Hematopoietic multipotent progenitor cell treated with erythropoietin and hydrocortisone succinate and interleukin-3 and kit ligand, for 8 days (in vitro differentiated cells): ENCODE results near the gene WFDC11.
"Not testable (repeated sequence)": the region's sequence is repeated elsewhere in the genome, so short reads cannot be mapped to it uniquely, and the experiment has no call there.

ENCODE experiments used
- DNase-seq: peaks from one replicate; pipeline ENCODE4 v3.0.0-alpha.2; 2015

WFDC11 gene

DNA sequence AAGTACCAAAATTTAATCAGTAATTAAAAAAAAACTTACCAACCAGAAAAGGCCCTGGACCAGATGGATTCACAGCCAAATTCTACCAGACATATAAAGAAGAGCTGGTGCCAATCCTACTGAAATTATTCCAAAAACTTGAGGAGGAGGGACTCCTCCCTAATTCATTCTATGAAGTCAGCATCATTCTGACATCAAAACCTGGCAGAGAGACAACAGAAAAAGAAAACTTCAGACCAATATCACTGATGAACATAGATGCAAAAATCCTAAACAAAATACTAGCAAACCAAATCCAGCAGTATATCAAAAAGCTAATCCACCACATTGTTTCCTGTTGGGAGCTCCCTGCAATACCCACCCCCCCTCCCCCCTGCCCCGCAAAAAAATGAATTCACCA, at the start of gene WFDC11:
Gene WFDC11 (minus strand): TSS at position 101 of the 400 bp plus-strand sequence. CDS start 19,639 bp downstream, outside the sequence.
- DNase-seq: no peak

DNA sequence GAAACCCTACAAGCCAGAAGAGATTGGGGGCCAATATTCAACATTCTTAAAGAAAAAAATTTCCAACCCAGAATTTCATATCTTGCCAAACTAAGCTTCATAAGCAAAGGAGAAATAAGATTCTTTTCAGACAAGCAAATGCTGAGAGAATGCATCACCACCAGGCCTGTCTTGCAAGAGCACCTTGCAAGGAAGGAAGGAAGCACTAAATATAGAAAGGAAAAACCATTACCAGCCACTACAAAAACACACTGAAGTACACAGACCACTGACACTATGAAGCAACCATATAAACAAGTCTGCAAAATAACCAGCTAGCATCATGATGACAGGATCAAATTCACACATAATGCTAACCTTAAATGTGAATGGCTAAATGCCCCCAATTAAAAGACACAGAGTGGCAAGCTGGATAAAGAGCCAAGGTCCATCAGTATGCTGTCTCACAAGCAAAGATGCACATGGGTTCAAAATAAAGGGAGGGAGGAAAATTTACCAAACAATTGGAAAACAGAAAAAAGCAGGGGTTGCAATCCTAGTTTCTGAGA, 46.2 kb upstream of the WFDC11 start:
- DNase-seq: not testable (repeated sequence)

DNA sequence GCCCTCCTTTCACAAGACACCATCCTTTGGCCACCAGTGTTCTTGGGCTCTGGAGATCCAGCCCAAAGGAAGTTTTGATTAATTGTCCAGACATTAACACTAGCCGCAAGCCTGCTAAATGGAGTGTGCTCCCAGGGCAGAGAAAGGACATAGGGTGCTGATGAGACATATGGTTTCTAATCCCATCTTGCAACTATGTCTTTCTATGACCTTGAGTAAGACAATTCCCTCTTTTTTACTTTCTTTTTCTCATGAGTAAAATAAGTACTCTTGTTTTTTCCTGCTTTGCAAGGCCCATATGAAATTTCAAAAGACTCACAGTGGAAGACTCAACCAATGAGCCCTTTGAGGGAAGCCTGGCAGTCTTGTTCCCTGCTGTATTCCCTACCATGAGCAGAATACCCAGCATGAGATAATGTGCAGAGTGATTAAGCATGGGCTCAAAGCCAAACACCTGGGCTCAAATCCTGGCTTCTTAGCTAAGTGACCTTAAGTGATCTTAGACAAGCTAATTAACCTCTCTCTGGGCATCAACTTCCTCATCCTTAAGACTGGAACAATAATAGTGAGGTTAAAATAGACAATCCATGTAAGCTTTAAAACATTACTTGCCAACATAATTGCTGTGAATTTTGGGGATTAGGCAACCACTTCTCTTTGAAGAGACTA, 35.1 kb upstream of the WFDC11 start, which contains the start of gene WFDC10B:
Gene WFDC10B (minus strand): TSS at position 51 of the 669 bp plus-strand sequence. CDS start 19,027 bp downstream, outside the sequence.
- no peak for DNase-seq

DNA sequence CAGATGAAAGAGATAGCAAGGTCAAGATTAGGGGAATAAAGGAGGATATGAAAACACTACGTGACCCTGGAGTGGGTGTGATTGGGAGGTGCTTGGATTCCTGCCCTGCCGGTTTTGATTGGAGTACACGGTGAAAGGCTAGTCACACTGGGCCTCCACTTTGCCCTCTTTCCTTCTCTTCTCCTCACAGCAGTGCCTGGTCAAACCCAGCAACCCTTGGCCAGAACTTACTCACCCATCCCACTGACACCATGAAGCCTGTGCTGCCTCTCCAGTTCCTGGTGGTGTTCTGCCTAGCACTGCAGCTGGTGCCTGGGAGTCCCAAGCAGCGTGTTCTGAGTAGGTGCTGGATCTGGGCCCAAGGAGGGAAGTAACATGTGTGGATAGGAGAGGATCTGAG, 31.8 kb upstream of the WFDC11 start, which contains the start of gene WFDC13:
Gene WFDC13 (plus strand): TSS at position 166 of the 400 bp plus-strand sequence. CDS start 86 bp downstream, at position 252.
- DNase-seq: no peak

DNA sequence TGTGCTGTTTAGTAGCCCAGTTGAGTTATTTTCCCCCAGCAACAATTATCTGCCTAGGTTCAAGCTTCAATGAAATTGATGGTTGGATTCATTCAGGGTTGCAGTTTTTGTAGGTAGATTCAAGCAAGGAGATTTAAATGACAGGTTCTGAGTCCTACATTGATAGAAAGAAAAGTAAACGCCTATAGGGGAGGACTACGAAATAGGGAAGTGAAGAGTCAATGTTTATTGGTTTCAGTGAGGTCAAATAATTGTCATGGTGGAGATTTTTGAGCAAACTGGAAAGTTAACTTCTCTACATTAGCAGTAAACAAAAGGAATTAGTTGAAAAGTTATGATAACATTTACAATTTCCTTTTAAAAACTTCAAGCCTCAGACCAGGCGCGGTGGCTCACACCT, 31.1 kb upstream of the WFDC11 start:
- DNase-seq: no peak

DNA sequence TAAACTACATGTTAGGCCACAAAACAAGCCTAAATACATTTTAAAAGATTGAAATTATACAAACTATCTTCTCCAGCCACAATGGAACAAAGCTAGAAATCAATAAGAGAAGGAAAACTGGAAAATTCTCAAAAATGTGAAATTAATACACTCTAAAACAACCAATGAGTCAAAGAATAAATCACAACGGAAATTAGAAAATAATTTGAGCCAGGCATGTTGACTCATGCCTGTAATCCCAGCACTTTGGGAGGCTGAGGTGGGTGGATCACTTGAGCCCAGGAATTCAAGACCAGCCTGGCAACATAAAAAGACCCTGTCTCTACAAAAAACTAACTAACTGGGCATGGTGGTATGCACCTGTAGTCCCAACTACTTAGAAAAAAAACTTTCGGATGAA, 25.5 kb upstream of the WFDC11 start:
- DNase-seq: no peak

DNA sequence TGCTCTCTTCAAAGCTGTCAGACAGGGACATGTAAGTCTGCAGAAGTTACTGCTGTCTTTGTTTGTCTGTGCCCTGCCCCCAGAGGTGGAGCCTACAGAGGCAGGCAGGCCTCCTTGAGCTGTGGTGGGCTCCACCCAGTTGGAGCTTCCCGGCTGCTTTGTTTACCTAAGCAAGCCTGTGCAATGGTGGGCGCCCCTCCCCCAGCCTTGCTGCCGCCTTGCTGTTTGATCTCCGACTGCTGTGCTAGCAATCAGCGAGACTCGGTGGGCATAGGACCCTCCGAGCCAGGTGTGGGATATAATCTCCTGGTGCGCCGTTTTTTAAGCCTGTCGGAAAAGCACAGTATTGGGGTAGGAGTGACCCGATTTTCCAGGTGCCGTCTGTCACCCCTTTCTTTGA, 23.3 kb upstream of the WFDC11 start:
- DNase-seq: not testable (repeated sequence)

DNA sequence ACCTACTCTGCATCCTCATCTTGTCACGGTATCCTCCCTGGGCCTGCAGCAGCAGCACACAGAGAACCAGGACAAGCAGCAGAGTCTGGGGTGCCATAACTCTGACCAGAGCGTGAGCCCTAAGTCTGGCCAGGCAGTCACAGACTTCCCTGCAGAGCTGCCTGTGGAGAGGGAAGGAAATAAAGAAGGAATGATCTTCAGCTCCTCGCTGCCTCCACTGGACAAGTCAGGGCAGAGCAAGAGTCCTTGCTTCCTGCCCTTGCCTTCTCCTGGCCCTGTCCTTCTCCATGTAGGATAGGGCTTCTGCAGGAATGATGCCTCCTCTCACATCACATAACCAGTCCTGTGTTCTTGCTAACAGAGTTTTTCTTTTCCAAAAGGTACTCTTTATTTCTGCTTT, 15.9 kb upstream of the WFDC11 start:
- no peak for DNase-seq

DNA sequence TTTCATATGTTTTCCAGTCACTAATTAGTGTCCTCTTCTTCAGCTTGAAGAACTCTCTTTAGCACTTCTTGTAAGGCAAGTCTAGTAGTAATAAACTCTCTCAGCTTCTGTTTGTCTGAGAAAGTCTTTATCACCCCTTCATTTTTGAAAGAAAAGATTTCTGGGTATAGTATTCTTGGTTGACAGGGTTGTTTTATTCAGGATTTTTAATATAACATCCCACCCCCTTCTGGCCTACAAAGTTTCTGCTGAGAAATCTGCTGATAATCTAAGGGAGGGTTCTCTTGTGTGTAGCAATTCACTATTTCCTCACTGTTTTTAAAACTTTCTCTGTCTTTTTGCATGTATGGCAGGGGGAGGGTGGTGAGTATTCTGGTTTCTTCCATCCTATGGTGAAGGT, 9.6 kb upstream of the WFDC11 start:
- DNase-seq: no peak

DNA sequence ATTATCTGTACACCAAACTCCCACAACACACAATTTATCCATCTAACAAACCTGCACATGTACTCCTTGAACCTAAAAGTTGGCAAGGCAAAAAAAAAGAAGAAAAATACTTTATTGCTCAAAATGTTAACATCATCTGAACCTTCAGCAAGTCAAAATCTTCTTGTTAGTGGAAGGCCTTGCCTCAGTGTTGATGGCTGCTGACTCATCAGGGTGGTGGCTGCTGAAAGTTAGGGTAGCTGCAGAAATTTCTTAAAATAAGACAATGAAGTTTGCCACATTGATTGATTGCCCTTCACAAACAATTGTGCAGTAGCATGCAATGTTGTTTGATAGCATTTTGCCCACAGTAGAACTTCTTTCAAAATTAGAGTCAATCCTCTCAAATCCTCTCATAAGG, 2.7 kb upstream of the WFDC11 start:
- no peak for DNase-seq

DNA sequence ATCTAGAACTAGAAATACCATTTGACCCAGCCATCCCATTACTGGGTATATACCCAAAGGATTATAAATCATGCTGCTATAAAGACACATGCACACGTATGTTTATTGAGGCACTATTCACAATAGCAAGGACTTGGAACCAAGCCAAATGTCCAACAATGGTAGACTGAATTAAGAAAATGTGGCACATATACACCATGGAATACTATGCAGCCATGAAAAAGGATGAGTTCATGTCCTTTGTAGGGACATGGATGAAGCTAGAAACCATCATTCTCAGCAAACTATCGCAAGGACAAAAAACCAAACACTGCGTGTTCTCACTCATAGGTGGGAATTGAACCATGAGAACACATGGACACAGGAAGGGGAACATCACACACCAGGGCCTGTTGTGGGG, 13.0 kb downstream of the WFDC11 start:
- not testable (repeated sequence) for DNase-seq

DNA sequence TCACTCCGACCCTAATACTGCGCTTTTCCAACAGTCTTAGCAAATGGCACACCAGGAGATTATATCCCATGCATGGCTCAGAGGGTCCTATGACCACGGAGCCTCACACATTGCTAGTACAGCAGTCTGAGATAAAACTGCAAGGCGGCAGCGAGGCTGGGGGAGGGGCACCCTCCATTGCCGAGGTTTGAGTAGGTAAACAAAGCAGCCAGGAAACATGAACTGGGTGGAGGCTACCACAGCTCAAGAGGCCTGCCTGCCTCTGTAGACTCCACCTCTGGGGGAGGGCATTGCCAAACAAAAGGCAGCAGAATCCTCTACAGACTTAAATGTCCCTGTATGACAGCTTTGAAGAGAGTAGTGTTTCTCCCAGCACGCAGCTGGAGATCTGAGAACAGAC, 18.3 kb downstream of the WFDC11 start:
- DNase-seq: not testable (repeated sequence)

DNA sequence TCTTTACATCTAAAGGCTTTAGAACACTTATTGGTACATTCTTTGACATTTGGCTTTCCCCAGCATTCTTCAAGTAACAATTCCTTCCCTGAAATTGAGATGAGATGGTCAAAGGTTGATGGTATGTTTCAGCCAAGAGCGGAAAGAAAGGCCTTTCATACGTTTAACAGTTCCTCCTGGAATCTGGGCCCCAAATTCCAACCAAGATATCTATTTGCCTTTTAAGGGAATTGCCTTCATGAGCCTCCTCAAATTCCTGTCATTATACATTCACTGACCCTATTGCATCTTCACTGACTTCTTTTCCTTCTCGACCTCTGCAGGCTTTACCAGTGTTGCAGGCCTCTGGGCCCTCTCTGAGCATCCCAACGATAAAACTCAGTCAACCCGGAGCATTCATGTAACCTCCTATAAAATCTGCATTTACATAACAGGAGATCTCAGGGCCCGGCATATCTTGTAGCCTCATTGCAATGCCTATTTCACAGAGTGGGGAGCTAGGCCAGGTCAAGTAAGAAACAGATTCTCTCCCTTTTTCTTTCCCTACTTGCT, 20.7 kb downstream of the WFDC11 start:
- no peak for DNase-seq

DNA sequence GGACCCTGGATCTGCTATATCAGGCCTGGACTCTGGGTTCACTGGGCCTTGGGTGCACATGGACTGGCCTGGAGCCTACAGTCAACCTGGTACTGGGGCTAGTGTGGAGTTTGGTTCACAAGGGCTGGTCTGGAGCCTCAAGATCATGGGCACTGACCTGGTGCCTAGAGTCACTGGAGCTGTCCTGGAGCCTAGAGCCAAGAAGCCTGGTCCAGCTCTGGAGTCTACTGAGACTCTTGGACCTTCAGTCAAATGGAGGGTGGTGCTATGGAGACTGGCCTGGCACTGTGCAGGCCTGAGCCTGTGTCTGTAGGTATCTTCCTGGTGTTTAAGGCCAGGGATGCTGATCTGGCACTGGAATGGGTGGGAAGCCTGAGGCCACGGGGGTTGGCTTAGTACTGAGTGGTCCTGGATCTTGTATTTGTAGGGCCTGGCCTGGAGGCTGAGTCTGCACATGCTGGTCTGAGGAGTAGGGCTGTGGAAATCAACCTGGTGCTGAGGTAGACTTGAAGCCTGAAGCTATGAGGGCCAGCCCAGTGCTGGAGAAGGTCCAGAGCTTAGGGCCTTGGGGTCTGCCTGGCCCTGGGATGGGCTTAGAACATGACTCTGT, 22.5 kb downstream of the WFDC11 start:
- no peak for DNase-seq

DNA sequence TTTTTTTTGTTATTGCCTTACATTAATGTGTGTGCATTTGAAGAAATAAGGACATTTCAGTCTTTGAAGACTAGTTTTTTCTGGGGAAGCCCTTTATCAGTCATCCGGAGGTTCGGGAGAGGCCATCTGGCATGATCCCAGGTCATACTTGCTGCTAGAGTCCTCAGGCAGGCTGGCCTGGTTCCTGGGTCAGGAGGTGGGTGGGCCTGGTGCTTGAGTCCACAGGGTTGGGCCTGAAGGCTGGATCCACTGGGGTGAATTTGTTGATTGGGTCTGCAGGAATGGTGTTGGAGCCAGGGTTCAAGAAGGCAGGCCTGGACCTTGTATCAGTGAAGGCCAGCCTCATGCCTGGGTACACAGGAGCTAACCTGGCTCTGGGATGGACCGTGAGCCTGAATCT, 23.2 kb downstream of the WFDC11 start:
- DNase-seq: no peak

DNA sequence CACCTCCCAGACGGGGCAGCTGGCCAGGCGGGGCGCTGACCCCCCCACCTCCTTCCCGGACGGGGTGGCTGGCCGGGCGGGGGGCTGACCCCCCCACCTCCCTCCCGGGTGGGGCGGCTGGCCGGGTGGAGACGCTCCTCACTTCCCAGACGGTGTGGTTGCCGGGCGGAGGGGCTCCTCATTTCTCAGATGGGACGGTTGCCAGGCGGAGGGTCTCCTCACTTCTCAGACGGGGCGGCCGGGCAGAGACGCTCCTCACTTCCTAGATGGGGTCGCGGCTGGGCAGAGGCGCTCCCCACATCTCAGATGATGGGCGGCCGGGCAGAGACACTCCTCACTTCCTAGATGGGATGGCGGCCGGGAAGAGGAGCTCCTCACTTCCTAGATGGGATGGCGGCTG, 24.2 kb downstream of the WFDC11 start:
- not testable (repeated sequence) for DNase-seq

DNA sequence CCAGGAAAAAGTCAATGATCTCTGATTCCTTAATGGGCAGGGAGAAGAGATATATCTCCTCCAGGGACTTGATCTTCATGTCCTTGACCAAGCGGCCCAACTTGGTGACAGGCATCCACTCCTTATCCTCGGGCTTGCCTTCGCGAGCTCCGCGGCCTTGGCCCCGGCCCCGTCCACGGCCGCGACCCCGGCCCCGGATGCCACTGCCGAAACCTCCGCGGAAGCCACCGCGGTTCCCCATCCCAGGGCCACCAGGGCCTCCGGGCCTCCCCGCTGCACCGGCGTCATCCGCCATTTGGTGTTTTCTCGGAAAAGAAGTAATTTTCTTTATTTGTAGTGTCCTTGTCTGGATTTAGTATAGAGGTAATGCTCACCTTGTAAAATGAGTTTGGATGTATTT, 29.0 kb downstream of the WFDC11 start:
- not testable (repeated sequence) for DNase-seq

DNA sequence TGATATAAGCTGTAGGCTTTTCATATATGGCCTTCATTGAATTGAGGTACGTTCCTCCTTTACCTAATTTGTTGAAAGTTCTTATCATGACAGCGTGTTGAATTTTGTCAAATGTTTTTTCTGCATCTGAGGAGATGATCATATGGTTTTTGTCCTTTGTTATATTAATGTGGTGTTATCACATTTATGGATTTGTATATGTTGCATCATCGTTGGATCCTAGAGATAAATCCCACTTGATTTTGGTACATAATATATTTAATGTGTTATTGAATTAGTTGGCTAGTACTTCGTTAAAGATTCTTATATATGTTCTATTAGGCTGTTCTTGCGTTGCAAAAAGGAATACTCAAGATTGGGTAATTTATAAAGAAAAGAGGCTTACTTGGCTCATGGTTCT, 30.4 kb downstream of the WFDC11 start:
- no peak for DNase-seq

DNA sequence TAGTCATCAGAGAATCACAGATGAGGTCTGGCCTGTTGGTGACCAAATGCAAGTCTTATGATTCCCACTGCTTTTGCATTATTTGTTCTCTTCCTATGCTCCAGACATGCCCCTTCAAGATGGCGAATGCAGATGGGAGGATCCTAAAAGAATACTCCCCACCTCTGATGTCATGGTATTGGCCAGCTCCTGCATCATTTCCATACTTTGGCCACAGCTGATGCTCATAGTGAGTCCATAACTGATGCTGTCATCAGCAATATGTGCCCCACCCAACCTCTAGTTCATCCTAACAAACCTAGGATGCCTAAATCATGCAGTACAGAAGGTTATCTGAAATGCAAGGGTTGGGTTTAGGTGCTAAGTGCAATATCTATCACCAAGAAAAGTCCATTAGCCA, 33.5 kb downstream of the WFDC11 start:
- DNase-seq: no peak

DNA sequence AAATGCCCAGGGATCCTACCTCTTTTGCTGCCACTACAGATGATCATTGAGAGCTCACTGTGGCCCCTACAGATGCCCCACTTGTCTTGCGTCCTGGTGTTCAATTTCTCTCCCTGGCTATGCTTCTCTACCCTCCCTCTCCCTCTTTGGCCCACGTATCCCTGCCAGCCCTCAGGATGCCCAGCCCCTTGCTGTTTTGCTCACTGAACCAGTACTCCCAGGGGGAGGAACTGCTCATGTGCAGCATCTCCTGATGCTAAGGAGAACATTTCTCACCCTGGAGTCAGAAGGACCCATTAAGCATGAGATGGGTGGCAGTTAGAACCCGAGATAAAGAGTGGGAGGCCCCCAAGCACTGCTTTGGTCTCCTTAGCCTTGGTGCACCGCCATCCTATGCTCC, 38.9 kb downstream of the WFDC11 start, which contains the start of gene WFDC9:
Gene WFDC9 (minus strand): TSS at position 101 of the 400 bp plus-strand sequence. CDS start 21,103 bp downstream, outside the sequence.
- DNase-seq: no peak

DNA sequence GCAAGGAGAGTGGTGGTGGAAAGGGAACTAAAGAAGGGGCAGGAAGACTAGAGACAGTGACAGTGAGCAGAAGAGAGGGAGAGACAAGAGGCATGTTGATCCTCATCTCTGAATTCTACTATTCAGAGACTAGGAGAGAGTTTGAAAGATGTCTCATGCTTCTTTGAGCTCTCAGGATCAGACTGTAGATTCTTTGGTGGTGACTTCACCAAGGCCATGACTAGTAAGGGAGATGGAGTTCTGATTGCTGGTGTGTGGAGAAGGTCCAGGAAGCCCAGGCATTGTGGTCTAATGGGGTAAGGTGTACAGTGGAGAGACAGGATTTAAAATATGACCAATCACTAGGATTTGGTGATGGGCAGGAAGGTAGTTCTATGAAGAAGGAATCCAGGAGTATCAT, 39.7 kb downstream of the WFDC11 start:
- no peak for DNase-seq

DNA sequence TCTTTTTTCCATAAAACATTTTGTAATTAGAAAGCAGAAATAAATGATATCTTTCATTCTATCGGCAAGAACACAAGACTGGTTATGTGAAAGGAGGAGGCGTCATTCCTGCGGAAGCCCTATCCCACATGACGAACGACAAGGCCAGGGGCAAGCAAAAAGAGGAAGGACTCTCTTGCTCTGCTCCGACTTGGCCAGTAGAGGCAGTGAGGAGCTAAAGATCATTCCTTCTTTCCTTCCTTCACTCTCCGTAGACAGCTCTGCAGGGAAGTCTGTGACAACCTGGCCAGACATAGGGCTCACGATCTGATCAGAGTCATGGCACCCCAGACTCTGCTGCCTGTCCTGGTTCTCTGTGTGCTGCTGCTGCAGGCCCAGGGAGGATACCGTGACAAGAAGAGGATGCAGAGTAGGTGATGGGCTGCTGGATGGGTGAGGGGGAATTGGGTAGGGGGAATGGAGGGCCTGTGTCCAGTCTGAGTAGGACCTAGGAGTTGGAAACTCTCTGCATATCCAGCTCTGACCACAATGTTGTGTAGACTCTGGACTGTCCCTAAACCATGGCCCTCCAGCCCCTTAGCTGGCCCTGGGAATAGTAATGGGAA, 40.4 kb downstream of the WFDC11 start, which contains the start of gene WFDC10A:
Gene WFDC10A (plus strand): TSS at position 244 of the 605 bp plus-strand sequence. CDS start 75 bp downstream, at position 319.
- DNase-seq: peak; percentile 58

DNA sequence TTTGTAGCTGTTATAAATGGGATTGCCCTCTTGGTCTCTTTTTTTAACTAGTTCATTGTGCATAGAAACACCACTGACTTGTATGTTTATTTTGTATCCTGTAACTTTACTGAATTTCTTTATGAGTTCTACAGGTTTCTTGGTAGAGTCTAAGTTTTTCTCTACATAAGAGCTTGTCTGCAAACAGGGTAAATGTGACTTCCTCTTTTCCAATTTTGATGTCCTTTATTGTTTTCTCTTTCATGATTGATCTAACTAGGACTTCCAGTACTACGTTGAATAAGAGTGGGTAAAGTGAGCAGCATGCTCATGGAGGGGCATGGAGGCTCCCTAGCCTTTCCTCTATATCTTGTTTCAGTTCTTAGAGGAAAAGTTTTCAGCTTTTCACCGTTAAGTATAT, 43.5 kb downstream of the WFDC11 start:
- no peak for DNase-seq
